ENCODE results near the gene HOXB3.
A peak's percentile ranks its signal among the peaks of the same experiment; 100 is the strongest.

- TF ChIP-seq ZFHX2 (tag by site-specific recombination; conservative IDR thresholded peaks at IDR 0.05) = peak; percentile 71
- no peak for TF ChIP-seq CTCF (tag by site-specific recombination; IDR thresholded peaks at IDR 0.05)
Measured at GRCh38 chr17:48627623-48628521, 37.8 kb upstream of the HOXB3 start.

All from HEK293 (cell line).